Measurements from ENCODE around the gene AMBRA1. TPM values are rescaled to one million over a fixed set of nuclear protein-coding genes. Genes with fewer than 3 reads are reported as not detected.

Gene AMBRA1
- polyA plus RNA-seq, 1 of the 3 experiments (the other 2 are of a cell fraction): 10.4 TPM

DNA sequence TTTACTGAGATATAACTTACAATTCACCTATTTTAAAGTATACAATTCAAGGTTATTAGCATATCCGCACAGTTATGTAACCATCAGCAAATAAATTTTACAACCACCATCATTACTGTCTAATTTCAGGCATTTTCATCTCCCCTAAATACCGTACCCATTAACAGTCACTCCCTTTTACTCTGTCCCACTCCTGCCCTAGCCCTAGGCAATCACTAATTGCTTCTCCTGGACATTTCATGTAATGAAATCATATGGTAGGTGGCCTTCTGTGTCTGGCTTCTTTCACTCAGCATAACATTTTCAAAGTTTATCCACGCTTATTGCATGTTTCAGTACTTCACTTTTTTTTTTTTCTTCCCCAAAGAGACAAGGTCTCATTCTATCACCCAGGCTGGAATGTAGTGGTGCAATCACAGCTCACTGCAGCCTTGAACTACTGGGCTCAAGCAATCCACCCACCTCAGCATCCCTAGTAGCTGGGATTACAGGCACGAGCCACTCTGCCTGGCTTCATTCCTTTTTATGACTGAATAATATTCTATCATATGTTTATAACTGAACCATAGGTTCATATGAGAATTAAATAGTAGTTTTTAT, 140.8 kb downstream of the AMBRA1 start:
- H3K9me2 ChIP-seq: no peaks in the 10 kb centered on the region

DNA sequence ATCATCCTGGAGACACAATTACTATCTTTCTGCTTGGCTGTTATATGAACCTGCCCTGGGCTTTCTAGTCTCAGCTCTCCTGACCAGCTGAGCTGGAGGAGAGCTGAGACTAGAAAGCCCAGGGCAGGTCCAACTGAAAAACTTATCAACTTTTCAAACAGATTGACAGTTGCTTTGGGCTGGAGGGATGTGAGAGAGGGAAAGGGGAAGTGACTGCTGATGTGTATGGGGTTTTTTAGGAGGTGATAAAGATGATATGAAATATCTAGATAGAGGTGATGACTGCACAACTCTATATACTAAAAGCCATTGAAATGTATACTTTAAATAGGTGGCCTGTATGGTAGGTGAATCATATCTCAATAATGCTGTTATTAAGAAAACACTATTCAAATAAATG, 142.1 kb downstream of the AMBRA1 start:
- no peak for DNase-seq
- Histone ChIP-seq H3K4me3 (ENCODE audit: low read depth in 2 of 2, low read length in 1 of 2) (no peak overlapping the region), H3K27me3 (ENCODE audit: insufficient read depth) (no peaks in the 10 kb centered on the region), H3F3A (replicated peaks; ENCODE audit: insufficient read depth) (peaks cover 11% of the 10 kb centered on the region), H3K36me3 (replicated peaks in 1 of 2; ENCODE audit: control insufficient read depth in 1 of 2, insufficient read depth in 2 of 2, low read length in 1 of 2) (no peaks in the 10 kb centered on the region), H3K79me2 (ENCODE audit: insufficient read depth) (peaks cover 19% of the 10 kb centered on the region), H4K20me1 (ENCODE audit: insufficient read depth) (peaks cover 8% of the 10 kb centered on the region), H2AFZ (ENCODE audit: low read depth) (no peak overlapping the region), H3K9me2 (no peaks in the 10 kb centered on the region), H3K27ac (ENCODE audit: low read depth in 2 of 2, low read length in 1 of 2) (peak overlapping the region; percentile 24 to 41; a peak in 2 of 4 replicates), H3K9ac (no peak overlapping the region), H3K4me1 (ENCODE audit: control insufficient read depth in 1 of 2, insufficient read depth in 2 of 2, low read depth in 1 of 2, low read length in 1 of 2) (peaks cover 3 to 14% of the 10 kb centered on the region in 2 experiments; a peak in 2 of 4 replicates), H3K9me3 (no peaks in the 10 kb centered on the region), H3K4me2 (no peak overlapping the region)
- CTCF ChIA-PET: interaction anchor here (1.1 to 1.7 kb wide), 5 partner anchors 28 to 60 kb away, joined by 3 to 6 read pairs (median 3); no protein-coding TSS in a partner anchor
- POLR2A ChIA-PET: interaction anchor here (0.6 kb wide), 1 partner anchor 13 kb away, joined by 3 read pairs; no protein-coding TSS in a partner anchor
- TF ChIP-seq EP300 (IDR thresholded peaks at IDR 0.05; ENCODE audit: borderline replicate concordance in 1 of 2, low read depth in 1 of 2, low read length in 1 of 2) (no peak), EZH2phosphoT487 (IDR thresholded peaks at IDR 0.05; ENCODE audit: borderline replicate concordance, low read depth) (no peak), JUND (IDR thresholded peaks at IDR 0.05) (no peak), TEAD4 (IDR thresholded peaks at IDR 0.05; ENCODE audit: borderline replicate concordance, insufficient read depth) (no peak), RXRA (IDR thresholded peaks at IDR 0.05; ENCODE audit: borderline replicate concordance, low read depth) (no peak), ELF1 (IDR thresholded peaks at IDR 0.05) (no peak), MXI1 (IDR thresholded peaks at IDR 0.05; ENCODE audit: low read depth, low read length) (no peak), FOXM1 (IDR thresholded peaks at IDR 0.05; ENCODE audit: low read depth) (no peak), FOXJ3 (CRISPR knock-in tag; IDR thresholded peaks at IDR 0.05) (no peak), RCOR1 (IDR thresholded peaks at IDR 0.05; ENCODE audit: low read length) (no peak), POLR2AphosphoS5 (IDR thresholded peaks at IDR 0.05; ENCODE audit: low read depth, low read length) (no peak), RAD21 (IDR thresholded peaks at IDR 0.05; ENCODE audit: low read length) (no peak), GATA2 (CRISPR knock-in tag; IDR thresholded peaks at IDR 0.05) (no peak), NRF1 (IDR thresholded peaks at IDR 0.05; ENCODE audit: low read depth, low read length) (no peak), USF2 (IDR thresholded peaks at IDR 0.05; ENCODE audit: borderline replicate concordance, low read depth, low read length) (no peak)
- TF ChIP-seq, protein P1, sequence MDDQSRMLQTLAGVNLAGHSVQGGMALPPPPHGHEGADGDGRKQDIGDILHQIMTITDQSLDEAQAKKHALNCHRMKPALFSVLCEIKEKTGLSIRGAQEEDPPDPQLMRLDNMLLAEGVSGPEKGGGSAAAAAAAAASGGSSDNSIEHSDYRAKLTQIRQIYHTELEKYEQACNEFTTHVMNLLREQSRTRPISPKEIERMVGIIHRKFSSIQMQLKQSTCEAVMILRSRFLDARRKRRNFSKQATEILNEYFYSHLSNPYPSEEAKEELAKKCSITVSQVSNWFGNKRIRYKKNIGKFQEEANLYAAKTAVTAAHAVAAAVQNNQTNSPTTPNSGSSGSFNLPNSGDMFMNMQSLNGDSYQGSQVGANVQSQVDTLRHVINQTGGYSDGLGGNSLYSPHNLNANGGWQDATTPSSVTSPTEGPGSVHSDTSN (IDR thresholded peaks at IDR 0.05): no peak

More for the DNA sequence above, 140.8 kb downstream of the AMBRA1 start:
- TF ChIP-seq SIN3A (IDR thresholded peaks at IDR 0.05; ENCODE audit: borderline replicate concordance, low read depth, low read length) (no peak), NFIC (IDR thresholded peaks at IDR 0.05; ENCODE audit: borderline replicate concordance) (no peak), MAX (IDR thresholded peaks at IDR 0.05; ENCODE audit: low read depth) (no peak), TAF1 (IDR thresholded peaks at IDR 0.05; ENCODE audit: borderline replicate concordance, low read depth, low read length) (no peak), RCOR1 (IDR thresholded peaks at IDR 0.05; ENCODE audit: low read length) (no peak), YY1 (IDR thresholded peaks at IDR 0.05; ENCODE audit: low read depth) (no peak), RFX5 (IDR thresholded peaks at IDR 0.05; ENCODE audit: low read length) (no peak), IRF3 (IDR thresholded peaks at IDR 0.05; ENCODE audit: low read depth, low read length) (no peak), CHD2 (IDR thresholded peaks at IDR 0.05; ENCODE audit: low read length, partially characterized antibody) (no peak), USF1 (IDR thresholded peaks at IDR 0.05; ENCODE audit: borderline replicate concordance, low read depth) (no peak)
- Histone ChIP-seq H3K9ac (no peak overlapping the region), H3K27me3 (ENCODE audit: insufficient read depth) (no peaks in the 10 kb centered on the region), H3K79me2 (ENCODE audit: insufficient read depth) (peaks cover 7% of the 10 kb centered on the region), H4K20me1 (ENCODE audit: insufficient read depth) (peaks cover 8% of the 10 kb centered on the region), H3K4me3 (ENCODE audit: low read depth in 2 of 2, low read length in 1 of 2) (no peak overlapping the region), H3K4me1 (ENCODE audit: control insufficient read depth in 1 of 2, insufficient read depth in 2 of 2, low read depth in 1 of 2, low read length in 1 of 2) (peaks cover 3 to 17% of the 10 kb centered on the region in 2 experiments; a peak in 2 of 4 replicates), H3K36me3 (replicated peaks in 1 of 2; ENCODE audit: control insufficient read depth in 1 of 2, insufficient read depth in 2 of 2, low read length in 1 of 2) (no peaks in the 10 kb centered on the region), H3K27ac (ENCODE audit: low read depth in 2 of 2, low read length in 1 of 2) (no peak overlapping the region), H3F3A (replicated peaks; ENCODE audit: insufficient read depth) (peaks cover 11% of the 10 kb centered on the region), H3K9me3 (no peaks in the 10 kb centered on the region), H3K4me2 (no peak overlapping the region), H2AFZ (ENCODE audit: low read depth) (no peak overlapping the region)
- no peak for DNase-seq
- POLR2A ChIA-PET: no interaction called here
- 81% methylated on average over 4 of the region's 4 CpGs for WGBS (ENCODE audit: low lambda C conversion rate)
- CTCF ChIA-PET: interaction anchor here (1.6 to 1.9 kb wide), 2 partner anchors 37 to 76 kb away, joined by 6 to 8 read pairs; no protein-coding TSS in a partner anchor
